Progenitor cell of endocrine pancreas (in vitro differentiated cells): ENCODE measurements around the gene ASZ1. TPM values are rescaled to one million over a fixed set of nuclear protein-coding genes. Genes with fewer than 3 reads are reported as not detected.

Source experiments
- DNase-seq: peaks from one replicate; pipeline ENCODE4 v3.0.0; 2021; ENCODE audit warnings: low spot score; ENCODE audit not compliant: unreplicated experiment
- H3K27ac Mint-ChIP-seq: 2 replicates; pipeline ENCODE4 v1.8.0; 2021; ENCODE audit warnings: mild to moderate bottlenecking, moderate library complexity, mixed read lengths
- H3K27me3 Mint-ChIP-seq: 2 replicates; pipeline ENCODE4 v1.8.0; 2021; ENCODE audit warnings: mixed read lengths
- H3K36me3 Mint-ChIP-seq: 2 replicates; pipeline ENCODE4 v1.8.0; 2022; ENCODE audit warnings: mixed read lengths; ENCODE audit not compliant: insufficient read depth
- H3K4me1 Mint-ChIP-seq: 2 replicates; pipeline ENCODE4 v1.8.0; 2021; ENCODE audit warnings: low read depth, mixed read lengths
- H3K4me3 Mint-ChIP-seq: 2 replicates; pipeline ENCODE4 v1.8.0; 2021; ENCODE audit warnings: low read depth, mild to moderate bottlenecking, moderate library complexity, mixed read lengths
- H3K9me3 Mint-ChIP-seq: 2 replicates; pipeline ENCODE4 v1.8.0; 2021; ENCODE audit warnings: low read depth, mixed read lengths
- CTCF ChIP-seq: fragments of 200-600 bp; sonication (generic); IDR thresholded peaks from one replicate; pipeline ENCODE4 v1.5.0; 2021; ENCODE audit warnings: antibody characterized with exemption, mild to moderate bottlenecking; ENCODE audit not compliant: unreplicated experiment
- total RNA-seq: library from RNA; stranded (reverse); gene quantifications from 2 replicates; pipeline ENCODE4 v1.2.1, GENCODE V29; 2021

The ASZ1 gene
- total RNA-seq, 1 donor from 2014 or later, result not detected

- Mint-ChIP-seq H3K4me3 (no peak overlapping the region), H3K36me3 (no peaks in the 10 kb centered on the region), H3K4me1 (peaks cover 1% of the 10 kb centered on the region), H3K27me3 (peaks cover 8% of the 10 kb centered on the region), H3K9me3 (peaks cover 16% of the 10 kb centered on the region), H3K27ac (no peak overlapping the region)
- TF ChIP-seq CTCF, result no peak
- DNase-seq, result no peak
These were observed 37.4 kb downstream of the ASZ1 start for GRCh38 chr7:117389871-117390270.

GRCh38 chr7:117386110-117386706 is 41.1 kb downstream of the ASZ1 start:
- H3K9me3 Mint-ChIP-seq, result peaks cover 10% of the 10 kb centered on the region
- no peaks in the 10 kb centered on the region for H3K4me1 Mint-ChIP-seq

GRCh38 chr7:117385363-117386109 is 41.8 kb downstream of the ASZ1 start:
- no peaks in the 10 kb centered on the region for H3K36me3 Mint-ChIP-seq
- H3K9me3 Mint-ChIP-seq, result peaks cover 7% of the 10 kb centered on the region
- no peak overlapping the region for H3K27ac Mint-ChIP-seq
- TF ChIP-seq CTCF, result peak; percentile 51
- no peak for DNase-seq
- H3K4me1 Mint-ChIP-seq, result no peaks in the 10 kb centered on the region
- no peak overlapping the region for H3K4me3 Mint-ChIP-seq
- H3K27me3 Mint-ChIP-seq, result peaks cover 4% of the 10 kb centered on the region

More at GRCh38 chr7:117386110-117386706, 41.1 kb downstream of the ASZ1 start:
- H3K36me3 Mint-ChIP-seq, result no peaks in the 10 kb centered on the region
- DNase-seq, result no peak
- no peak overlapping the region for H3K27ac Mint-ChIP-seq
- H3K27me3 Mint-ChIP-seq, result peaks cover 3% of the 10 kb centered on the region
- H3K4me3 Mint-ChIP-seq, result no peak overlapping the region
- TF ChIP-seq CTCF, result no peak

GRCh38 chr7:117384688-117385362 is 42.5 kb downstream of the ASZ1 start:
- H3K4me3 Mint-ChIP-seq, result no peak overlapping the region

More at GRCh38 chr7:117384688-117385362, 42.5 kb downstream of the ASZ1 start:
- H3K27me3 Mint-ChIP-seq, result peaks cover 6% of the 10 kb centered on the region
- no peak overlapping the region for H3K27ac Mint-ChIP-seq
- no peaks in the 10 kb centered on the region for H3K4me1 Mint-ChIP-seq
- no peak for TF ChIP-seq CTCF
- DNase-seq, result no peak
- H3K36me3 Mint-ChIP-seq, result no peaks in the 10 kb centered on the region
- peaks cover 7% of the 10 kb centered on the region for H3K9me3 Mint-ChIP-seq
